HG03571 (cell line): ENCODE measurements around the gene SPINK5.

Experiments
- ATAC-seq: cut with Tn5 transposase; IDR thresholded peaks from one replicate; pipeline ENCODE4 v1.9.1; 2021; ENCODE audit not compliant: unreplicated experiment

Gene SPINK5

DNA sequence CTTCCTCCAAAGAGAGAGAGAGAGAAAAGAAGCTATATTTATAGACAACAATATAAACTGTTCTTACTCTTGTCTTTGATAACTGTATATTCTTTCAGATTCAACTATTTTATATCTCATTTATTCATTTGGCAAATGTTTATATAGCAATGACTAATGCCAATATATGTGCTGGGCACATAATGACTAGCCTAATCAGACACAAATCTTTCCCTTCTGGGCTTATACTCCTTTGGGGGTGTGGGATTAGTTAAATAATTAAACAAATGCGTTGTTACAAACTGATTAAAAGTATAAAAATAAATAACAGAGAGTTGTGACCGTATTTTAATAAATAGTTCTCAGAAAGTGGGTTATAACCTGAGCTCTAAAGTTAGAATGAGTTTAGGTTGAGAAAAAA is 108.6 kb downstream of the SPINK5 start:
- no peak for ATAC-seq

DNA sequence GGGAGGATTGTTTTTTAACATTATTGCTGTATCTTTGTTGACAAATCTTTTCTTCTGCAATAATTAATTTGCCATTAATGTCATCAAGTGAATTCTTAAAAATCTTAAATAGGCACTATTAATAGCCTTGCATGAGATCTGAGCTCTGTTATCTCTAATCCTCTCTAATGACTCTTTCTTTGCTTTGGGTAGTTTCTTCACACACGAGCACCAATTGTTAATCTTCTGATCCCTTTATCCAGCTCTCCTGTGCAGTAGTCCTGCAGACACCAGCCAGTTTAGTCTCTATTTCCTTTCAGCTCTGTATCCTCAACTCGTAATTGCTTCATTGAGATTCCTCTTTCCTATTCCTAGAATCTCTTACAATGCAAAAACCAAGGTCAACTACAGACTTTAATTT is 112.7 kb downstream of the SPINK5 start:
- no peak for ATAC-seq

DNA sequence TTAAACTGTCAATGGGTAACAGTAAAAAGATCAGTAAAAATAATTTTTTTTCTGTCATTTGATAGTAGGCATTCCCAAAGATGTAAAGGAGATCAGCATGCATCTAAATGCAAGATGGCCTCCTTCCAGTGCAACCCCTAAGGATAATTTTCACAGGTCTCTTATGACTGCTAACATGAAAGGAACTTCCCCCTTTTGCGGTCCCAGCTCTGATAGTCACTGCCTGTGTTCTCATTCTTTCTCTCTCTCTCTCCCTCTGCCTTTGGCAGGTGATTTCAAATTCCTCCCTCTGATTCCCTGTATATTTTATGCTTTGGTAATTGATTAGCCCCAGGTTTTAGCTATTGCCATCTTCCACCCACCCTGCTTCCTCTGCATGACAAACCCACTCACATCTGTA is 113.4 kb downstream of the SPINK5 start:
- ATAC-seq = no peak

DNA sequence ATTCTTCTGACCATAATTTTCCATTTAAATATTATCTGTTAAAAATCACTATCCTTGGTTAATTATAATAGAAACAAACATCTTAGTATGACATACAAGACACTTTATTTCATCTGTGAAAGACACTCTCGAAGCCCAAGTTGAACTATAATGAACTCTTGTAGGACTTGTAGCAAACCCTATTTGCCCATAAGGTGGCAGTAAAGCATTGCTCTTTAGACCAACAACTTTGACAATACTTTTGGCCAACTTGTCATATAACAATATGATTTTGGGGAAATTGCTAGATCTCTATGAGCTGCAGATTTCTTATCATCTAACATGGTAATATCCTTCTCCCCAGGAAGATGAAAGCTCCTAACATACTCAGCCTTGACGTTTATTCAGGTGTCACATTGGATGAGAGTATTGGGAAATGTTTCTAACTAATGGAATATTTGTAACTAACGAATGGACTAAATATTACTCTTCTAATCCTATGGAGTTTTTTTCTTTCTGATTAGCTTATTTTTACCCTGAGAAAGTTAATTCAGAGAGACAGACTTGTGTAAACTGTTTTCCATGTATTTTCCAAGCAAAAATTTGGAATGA is 115.5 kb downstream of the SPINK5 start:
- no peak for ATAC-seq

DNA sequence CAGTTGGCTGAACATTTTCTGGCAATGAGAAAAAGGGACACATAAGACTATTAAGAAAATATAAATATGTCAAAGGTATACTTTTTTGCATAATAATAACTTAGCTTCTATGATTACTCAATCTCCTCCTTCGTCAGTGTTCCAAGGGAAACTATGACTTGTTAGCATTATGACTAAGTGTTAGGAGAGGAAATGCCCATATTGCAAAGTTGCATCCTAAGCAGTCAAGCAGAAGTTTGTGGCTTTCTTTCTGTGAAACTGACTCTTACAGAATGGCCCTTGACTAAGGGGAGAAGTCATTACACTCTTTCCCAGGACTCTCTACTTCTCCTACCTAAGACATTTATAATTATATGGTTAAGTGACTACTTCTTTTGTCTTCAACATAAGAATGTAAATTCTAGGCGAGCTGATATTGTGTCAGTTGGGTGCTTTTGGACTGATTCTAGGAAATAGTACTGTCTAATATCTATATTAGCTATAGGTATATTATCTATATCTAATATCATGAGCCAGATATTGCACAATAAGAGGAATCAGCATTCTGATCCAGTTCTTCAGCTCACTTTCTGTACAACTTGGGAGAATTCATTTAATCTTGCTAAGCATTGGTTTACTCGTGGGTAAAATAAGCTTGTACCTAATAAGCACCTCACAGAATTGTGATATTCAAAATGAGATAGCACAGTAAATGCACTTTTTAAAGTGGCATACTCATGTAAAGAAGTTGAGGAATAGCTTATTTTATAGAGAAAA is 122.6 kb downstream of the SPINK5 start:
- ATAC-seq = peak; percentile 61
